Gastrocnemius medialis (tissue), 4 donors: ENCODE measurements around the gene C20orf204. TPM values are rescaled to one million over a fixed set of nuclear protein-coding genes. Genes with fewer than 3 reads are reported as not detected.

ENCODE experiments used
- ATAC-seq, 2 donors: fragments of 150-250 bp; one replicate each; pipeline ENCODE4 v1.9.1; 2016
- DNase-seq, 2 donors: peaks; one replicate each; pipeline ENCODE4 v3.0.0-alpha.2; 2019
- H3K27ac ChIP-seq, 4 donors: fragments of 200-600 bp; sonication (generic); 1 replicate in 1 of 4; 2 replicates in 3 of 4; pipeline ENCODE4 v1.5.1; 2016 to 2018; ENCODE audit warnings: mild to moderate bottlenecking in 2 of 4, moderate library complexity in 1 of 4
- H3K27me3 ChIP-seq, 3 donors: fragments of 200-600 bp; sonication (generic) in 2 of 3; 1 replicate in 1 of 3; 2 replicates in 2 of 3; pipeline versions ENCODE4 v1.5.1 to v1.6.0; 2016 to 2019; ENCODE audit warnings: mild to moderate bottlenecking in 1 of 3, moderate library complexity in 1 of 3
- H3K36me3 ChIP-seq, 2 donors: fragments of 200-600 bp; sonication (generic) in 1 of 2; one replicate each; pipeline ENCODE4 v1.5.1; 2017 to 2018
- H3K4me1 ChIP-seq, 2 donors: fragments of 200-600 bp; sonication (generic) in 1 of 2; one replicate each; pipeline ENCODE4 v1.5.1; 2016 to 2017; ENCODE audit warnings: mild to moderate bottlenecking in 2 of 2
- H3K4me3 ChIP-seq, 4 donors: fragments of 200-600 bp; sonication (generic) in 3 of 4; 1 replicate in 1 of 4; 2 replicates in 3 of 4; pipeline ENCODE4 v1.5.1; 2016 to 2019; ENCODE audit warnings: mild to moderate bottlenecking in 2 of 4
- H3K9me3 ChIP-seq, 3 donors: fragments of 200-600 bp; sonication (generic) in 2 of 3; 1 replicate in 1 of 3; 2 replicates in 2 of 3; pipeline ENCODE4 v1.5.1; 2016 to 2019
- CTCF ChIP-seq, 5 experiments: fragments of 450-650 bp in 3 of 5; fragments of 200-600 bp in 2 of 5; sonication (generic) in 2 of 5; IDR thresholded peaks in 4 of 5; conservative IDR thresholded peaks in 1 of 5; 1 replicate in 4 of 5; 2 replicates in 1 of 5; pipeline ENCODE4 v1.5.1; 2016 to 2019; ENCODE audit warnings: antibody characterized with exemption in 5 of 5, mild to moderate bottlenecking in 3 of 5, moderate library complexity in 3 of 5
- POLR2A ChIP-seq, 2 donors: fragments of 450-650 bp; IDR thresholded peaks; one replicate each; pipeline ENCODE4 v1.6.1; 2017; ENCODE audit warnings: antibody characterized with exemption in 2 of 2, mild to moderate bottlenecking in 2 of 2, moderate library complexity in 2 of 2
- in situ Hi-C, 4 donors: fragments of 200-750 bp; cut with MboI; loops; one replicate each; pipeline versions ENCODE4 v1.15.0 to v1.8.0; 2017; ENCODE audit warnings: low sequenced_read_pairs in 4 of 4
- intact Hi-C: fragments of 100-400 bp; cut with DNase I; formaldehyde crosslinking; loops from one replicate; pipeline ENCODE4 v1.15.1; 2023; ENCODE audit warnings: low total_unique reads
- total RNA-seq, 4 donors: library from RNA; depleted of rRNA; stranded (reverse); fragments of >200 nt; gene quantifications; one replicate each; pipeline versions ENCODE4 v1.1.0 to v1.2.3, GENCODE V29; 2016

C20orf204 gene
- total RNA-seq, 4 donors from 2014 or later = 0.16 to 0.66 (median 0.33) TPM; not detected in 1

- Histone ChIP-seq H3K27me3 (no peaks in the 10 kb centered on the region), H3K4me1 (peaks cover 10 to 24% of the 10 kb centered on the region in 2 donors), H3K27ac (peak within 1 kb of the TSS; percentile 70 to 91 (median 79)), H3K4me3 (peak within 1 kb of the TSS; percentile 72 to 99 (median 76)), H3K9me3 (no peaks in the 10 kb centered on the region), H3K36me3 (no peaks in the 10 kb centered on the region)
- intact Hi-C loops (loop anchor here (1.0 to 10.0 kb wide), 4 partner anchors 21 to 438 kb away; partner anchors contain the start of genes GMEB2 and UCKL1), in situ Hi-C loops (no loop called here)
- DNase-seq = peak; percentile 93 to 94
- ATAC-seq = peak; percentile 94
- TF ChIP-seq CTCF (IDR thresholded peaks at IDR 0.05 in 4 of 5, conservative IDR thresholded peaks at IDR 0.05 in 1 of 5) (no peak), POLR2A (IDR thresholded peaks at IDR 0.05) (peak; percentile 63)
Observed at GRCh38 chr20:64062596-64063388, 26.8 kb downstream of the C20orf204 start, which contains the start of gene TCEA2. Gene TCEA2 (plus strand): TSS chr20:64063198. CDS start chr20:64063313, 115 bp downstream.

GRCh38 chr20:64063389-64064144 is 27.6 kb downstream of the C20orf204 start:
- no peaks in the 10 kb centered on the region for H3K36me3 ChIP-seq
- intact Hi-C loops = loop anchor here (2.0 to 10.0 kb wide), 3 partner anchors 81 to 439 kb away; partner anchors contain the start of genes GMEB2 and UCKL1
- DNase-seq = no peak

GRCh38 chr20:64064145-64064698 is 28.2 kb downstream of the C20orf204 start:
- Histone ChIP-seq H3K9me3 (no peaks in the 10 kb centered on the region), H3K27me3 (no peaks in the 10 kb centered on the region), H3K4me1 (peaks cover 10 to 24% of the 10 kb centered on the region in 2 donors), H3K27ac (peak overlapping the region in 3 of 4 donors; percentile 62 to 77 (median 66)), H3K4me3 (peak overlapping the region; percentile 72 to 99 (median 76)), H3K36me3 (no peaks in the 10 kb centered on the region)
- DNase-seq (no peak), ATAC-seq (no peak)
- TF ChIP-seq POLR2A (IDR thresholded peaks at IDR 0.05) (no peak), CTCF (IDR thresholded peaks at IDR 0.05 in 4 of 5, conservative IDR thresholded peaks at IDR 0.05 in 1 of 5) (no peak)
- in situ Hi-C loops = no loop called here
- intact Hi-C loops = loop anchor here (5.0 to 10.0 kb wide), 2 partner anchors 107 to 439 kb away; partner anchors contain the start of genes GMEB2 and UCKL1

More at GRCh38 chr20:64063389-64064144, 27.6 kb downstream of the C20orf204 start:
- Histone ChIP-seq H3K27ac (peak overlapping the region; percentile 62 to 91 (median 72)), H3K27me3 (no peaks in the 10 kb centered on the region), H3K9me3 (no peaks in the 10 kb centered on the region), H3K4me1 (peaks cover 10 to 24% of the 10 kb centered on the region in 2 donors), H3K4me3 (peak overlapping the region; percentile 72 to 99 (median 76))
- in situ Hi-C loops = no loop called here
- TF ChIP-seq POLR2A (IDR thresholded peaks at IDR 0.05) = no peak
- peak in 1 of 2 donors; percentile 18 for ATAC-seq

- in situ Hi-C loops (no loop called here), intact Hi-C loops (loop anchor here (10.0 kb wide), 1 partner anchor 441 kb away; the partner anchor contains the start of gene GMEB2)
- ATAC-seq (no peak), DNase-seq (no peak)
- peaks cover 10 to 24% of the 10 kb centered on the region in 2 donors for H3K4me1 ChIP-seq
- no peak overlapping the region for H3K4me3 ChIP-seq
- H3K27me3 ChIP-seq = no peaks in the 10 kb centered on the region
- no peaks in the 10 kb centered on the region for H3K9me3 ChIP-seq
- H3K27ac ChIP-seq = no peak overlapping the region
- H3K36me3 ChIP-seq = no peaks in the 10 kb centered on the region
- TF ChIP-seq POLR2A (IDR thresholded peaks at IDR 0.05) (no peak), CTCF (IDR thresholded peaks at IDR 0.05 in 4 of 5, conservative IDR thresholded peaks at IDR 0.05 in 1 of 5) (no peak)
Observed at GRCh38 chr20:64065062-64065973, 29.3 kb downstream of the C20orf204 start.
